Pancreas (tissue), 10 donors: ENCODE measurements around the gene A1BG. TPM values are rescaled to one million over a fixed set of nuclear protein-coding genes. Genes with fewer than 3 reads are reported as not detected.

Source experiments
- ATAC-seq, 4 donors: fragments of 200-7000 bp; cut with Tn5 transposase; one replicate each; pipeline versions ENCODE4 v1.8.0 to v1.9.1; 2020; ENCODE audit warnings: mild to moderate bottlenecking in 4 of 4, moderate library complexity in 4 of 4
- DNase-seq, 6 donors: peaks; one replicate each; pipeline ENCODE4 v3.0.0-alpha.2; 2020
- FAIRE-seq: peaks from 2 replicates; lab custom pipeline; 2012; peaks lifted over from hg19 to GRCh38; lab: Jason Lieb, UNC
- H3K27ac ChIP-seq, 4 donors: fragments of 200-600 bp; sonication (generic); 1 replicate in 3 of 4; 2 replicates in 1 of 4; pipeline versions ENCODE4 v1.5.0 to v1.8.0; 2020
- H3K27me3 ChIP-seq, 4 donors: fragments of 200-600 bp; one replicate each; pipeline ENCODE4 v1.8.0; 2021
- H3K36me3 ChIP-seq, 3 donors: fragments of 200-600 bp; sonication (generic) in 1 of 3; one replicate each; pipeline versions ENCODE4 v1.5.0 to v1.8.0; 2020 to 2021
- H3K4me1 ChIP-seq, 3 donors: fragments of 200-600 bp; one replicate each; pipeline ENCODE4 v1.8.0; 2021
- H3K4me3 ChIP-seq, 4 donors: fragments of 200-600 bp; sonication (generic) in 2 of 4; one replicate each; pipeline versions ENCODE4 v1.5.0 to v1.8.0; 2020 to 2021
- H3K9me3 ChIP-seq, 4 donors: fragments of 200-600 bp; one replicate each; pipeline ENCODE4 v1.8.0; 2021
- CTCF ChIP-seq, 4 donors: fragments of 200-600 bp; sonication (generic) in 3 of 4; IDR thresholded peaks; one replicate each; pipeline versions ENCODE4 v1.5.0 to v1.8.0; 2021; ENCODE audit warnings: antibody characterized with exemption in 4 of 4
- WGBS, 2 donors: extraction: QIAGEN DNeasy Blood & Tissue Kit; methylation state at CpG; one replicate each; pipeline ENCODE4 v1.1.7; 2013; 5-methylcytosine and 5-hydroxymethylcytosine counted together
- intact Hi-C, 3 donors: fragments of 100-400 bp; cut with DNase I; formaldehyde crosslinking; loops; one replicate each; pipeline versions ENCODE4 v1.11.1 to v1.14.2; 2022
- polyA plus RNA-seq, 2 donors: library from polyadenylated mRNA; stranded (reverse); fragments of 200-250 nt; gene quantifications; one replicate each; pipeline ENCODE4 v1.2.3, GENCODE V29; 2013
- total RNA-seq, 6 donors: library from RNA; stranded (reverse); fragmentation: NEBNext Ultra II Directional in 4 of 6; extraction: Animal tissue kit (Norgen Biotek cat#: 25700) in 4 of 6; gene quantifications; one replicate each; pipeline versions ENCODE4 v1.2.1 to v1.2.4, GENCODE V29; 2021 to 2023
- donor health status: healthy with polysubstance abuse.
- donor health status: DM: no; HTN: no; CAD: no; lungs with moderate emphysema.
- donor health status: DM: no; HTN: no; CAD: no.
- donor health status: control.
- donor health status: control.
- donor health status: Bipolar disorder and iron deficiency.
- donor health status: DM: yes; HTN: yes; CAD: no.
- donor health status: DM: no; HTN: no; CAD: no.
- donor health status: DM: no; HTN: no; CAD: no.
- donor health status: DM: yes; HTN: yes; CAD: no.

A1BG gene
- total and polyA plus RNA-seq, 8 donors: 3.3 to 49.0 (median 6.5) TPM

DNA sequence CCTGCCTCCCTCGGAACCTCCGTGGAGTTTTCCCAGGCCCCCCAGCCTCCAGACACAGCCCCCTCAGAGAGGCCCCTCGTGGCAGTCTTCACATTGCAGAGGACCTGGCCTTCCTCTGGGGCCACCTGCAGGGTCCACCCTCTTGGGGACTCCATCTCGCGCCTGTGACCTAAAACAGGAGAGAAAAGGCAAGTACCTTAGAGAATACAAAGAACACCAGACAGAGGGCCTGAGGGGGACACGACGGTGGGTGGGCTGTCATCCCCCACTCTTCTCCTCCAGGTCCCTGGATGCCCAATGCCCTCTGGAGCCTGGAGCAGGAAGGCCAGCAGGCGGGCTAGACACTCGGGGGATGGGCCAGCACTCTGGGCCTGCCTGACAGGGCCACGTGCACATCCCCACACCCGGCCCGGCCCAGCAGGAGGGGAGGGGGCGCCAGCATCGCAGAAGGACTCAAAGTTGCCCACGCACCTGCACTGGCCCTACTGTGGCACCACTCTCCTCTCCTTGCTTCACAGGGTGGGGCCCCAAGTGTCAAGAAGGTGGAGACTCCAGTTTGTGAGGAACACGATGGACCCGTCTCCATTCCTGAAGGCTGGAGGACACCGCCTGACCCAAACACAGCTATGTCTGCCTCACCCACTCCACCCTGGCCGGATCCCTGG is 4.3 kb upstream of the A1BG start:
- Histone ChIP-seq H3K27me3 (peaks cover 0 to 4% (median 0%) of the 10 kb centered on the region in 4 donors), H3K4me3 (no peak overlapping the region), H3K4me1 (no peaks in the 10 kb centered on the region), H3K27ac (no peak overlapping the region), H3K36me3 (no peaks in the 10 kb centered on the region), H3K9me3 (no peaks in the 10 kb centered on the region)
- ATAC-seq (no peak), DNase-seq (no peak), FAIRE-seq (no peak)
- TF ChIP-seq CTCF (IDR thresholded peaks at IDR 0.05): no peak
- intact Hi-C loops: no loop called here
- 72 to 77% methylated on average over 19 of the region's 19 CpGs for WGBS, 2 donors

GRCh38 chr19:58356766-58357480 is 3.6 kb upstream of the A1BG start:
- TF ChIP-seq CTCF (IDR thresholded peaks at IDR 0.05): no peak
- no peaks in the 10 kb centered on the region for H3K4me1 ChIP-seq
- H3K27me3 ChIP-seq: peaks cover 0 to 4% (median 0%) of the 10 kb centered on the region in 4 donors
- FAIRE-seq (no peak), ATAC-seq (no peak), DNase-seq (no peak)
- 66 to 72% methylated on average over 73 to 75 of the region's 75 CpGs for WGBS, 2 donors
- H3K9me3 ChIP-seq: no peaks in the 10 kb centered on the region
- H3K4me3 ChIP-seq: peak overlapping the region in 1 of 4 donors; percentile 22
- H3K36me3 ChIP-seq: no peaks in the 10 kb centered on the region
- no peak overlapping the region for H3K27ac ChIP-seq
- intact Hi-C loops: no loop called here

GRCh38 chr19:58355908-58356765 is 2.8 kb upstream of the A1BG start:
- H3K4me3 ChIP-seq: peak overlapping the region in 1 of 4 donors; percentile 22
- intact Hi-C loops: no loop called here
- DNase-seq (no peak), FAIRE-seq (no peak), ATAC-seq (peak in 2 of 4 donors; percentile 15 to 24)
- no peaks in the 10 kb centered on the region for H3K36me3 ChIP-seq
- no peaks in the 10 kb centered on the region for H3K4me1 ChIP-seq
- peaks cover 0 to 5% (median 2%) of the 10 kb centered on the region in 4 donors for H3K27me3 ChIP-seq
- H3K9me3 ChIP-seq: no peaks in the 10 kb centered on the region
- 55 to 59% methylated on average over 91 to 94 of the region's 94 CpGs for WGBS, 2 donors
- H3K27ac ChIP-seq: no peak overlapping the region
- TF ChIP-seq CTCF (IDR thresholded peaks at IDR 0.05): no peak

DNA sequence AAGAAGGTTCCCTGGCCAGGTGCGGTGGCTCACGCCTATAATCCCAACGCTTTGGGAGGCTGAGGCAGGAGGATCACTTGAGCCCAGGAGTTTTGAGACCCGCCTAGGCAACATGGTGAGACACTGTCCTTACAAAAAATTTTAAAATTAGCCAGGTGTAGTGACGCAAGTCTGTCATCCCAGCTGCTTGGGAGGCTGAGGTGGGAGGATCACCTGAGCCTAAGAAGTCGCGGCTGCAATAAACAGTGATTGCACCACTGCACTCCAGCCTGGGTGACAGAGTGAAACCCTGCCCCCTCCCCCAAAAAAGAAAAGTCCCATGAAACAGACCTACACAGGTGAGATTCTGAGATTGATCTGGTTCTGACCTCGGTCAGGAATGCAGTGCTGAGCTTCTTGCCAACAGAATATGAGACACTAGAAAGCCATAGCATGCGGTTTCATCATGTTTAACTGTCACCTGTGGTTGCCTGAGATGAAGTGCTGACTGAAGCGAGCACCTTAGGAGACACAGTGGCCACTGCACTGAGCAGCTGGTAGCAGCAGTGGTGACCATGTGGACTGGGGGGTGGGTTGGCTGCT is 2.0 kb upstream of the A1BG start:
- no peaks in the 10 kb centered on the region for H3K9me3 ChIP-seq
- peaks cover 0 to 5% (median 2%) of the 10 kb centered on the region in 4 donors for H3K27me3 ChIP-seq
- no peaks in the 10 kb centered on the region for H3K4me1 ChIP-seq
- ATAC-seq (no peak), FAIRE-seq (no peak), DNase-seq (no peak)
- H3K36me3 ChIP-seq: no peaks in the 10 kb centered on the region
- WGBS, 2 donors: 81 to 91% methylated on average over 10 of the region's 10 CpGs
- intact Hi-C loops: no loop called here
- no peak overlapping the region for H3K27ac ChIP-seq
- H3K4me3 ChIP-seq: no peak overlapping the region
- TF ChIP-seq CTCF (IDR thresholded peaks at IDR 0.05): no peak
